VCaP (cell line): Measurements from ENCODE around the gene FTO.

ENCODE experiments used
- H3K27ac ChIP-seq: fragments of 450-650 bp; 2 replicates; pipeline ENCODE4 v1.5.1; 2017
- TF ChIP-seq, protein P1 (sequence below): fragments of 450-650 bp; conservative IDR thresholded peaks from 2 replicates; pipeline ENCODE4 v1.5.1; 2017; ENCODE audit warnings: mild to moderate bottlenecking, moderate library complexity

FTO gene

GRCh38 chr16:53948326-53948725 is 244.4 kb downstream of the FTO start:
- TF ChIP-seq, protein P1, sequence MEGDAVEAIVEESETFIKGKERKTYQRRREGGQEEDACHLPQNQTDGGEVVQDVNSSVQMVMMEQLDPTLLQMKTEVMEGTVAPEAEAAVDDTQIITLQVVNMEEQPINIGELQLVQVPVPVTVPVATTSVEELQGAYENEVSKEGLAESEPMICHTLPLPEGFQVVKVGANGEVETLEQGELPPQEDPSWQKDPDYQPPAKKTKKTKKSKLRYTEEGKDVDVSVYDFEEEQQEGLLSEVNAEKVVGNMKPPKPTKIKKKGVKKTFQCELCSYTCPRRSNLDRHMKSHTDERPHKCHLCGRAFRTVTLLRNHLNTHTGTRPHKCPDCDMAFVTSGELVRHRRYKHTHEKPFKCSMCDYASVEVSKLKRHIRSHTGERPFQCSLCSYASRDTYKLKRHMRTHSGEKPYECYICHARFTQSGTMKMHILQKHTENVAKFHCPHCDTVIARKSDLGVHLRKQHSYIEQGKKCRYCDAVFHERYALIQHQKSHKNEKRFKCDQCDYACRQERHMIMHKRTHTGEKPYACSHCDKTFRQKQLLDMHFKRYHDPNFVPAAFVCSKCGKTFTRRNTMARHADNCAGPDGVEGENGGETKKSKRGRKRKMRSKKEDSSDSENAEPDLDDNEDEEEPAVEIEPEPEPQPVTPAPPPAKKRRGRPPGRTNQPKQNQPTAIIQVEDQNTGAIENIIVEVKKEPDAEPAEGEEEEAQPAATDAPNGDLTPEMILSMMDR = no peak

DNA sequence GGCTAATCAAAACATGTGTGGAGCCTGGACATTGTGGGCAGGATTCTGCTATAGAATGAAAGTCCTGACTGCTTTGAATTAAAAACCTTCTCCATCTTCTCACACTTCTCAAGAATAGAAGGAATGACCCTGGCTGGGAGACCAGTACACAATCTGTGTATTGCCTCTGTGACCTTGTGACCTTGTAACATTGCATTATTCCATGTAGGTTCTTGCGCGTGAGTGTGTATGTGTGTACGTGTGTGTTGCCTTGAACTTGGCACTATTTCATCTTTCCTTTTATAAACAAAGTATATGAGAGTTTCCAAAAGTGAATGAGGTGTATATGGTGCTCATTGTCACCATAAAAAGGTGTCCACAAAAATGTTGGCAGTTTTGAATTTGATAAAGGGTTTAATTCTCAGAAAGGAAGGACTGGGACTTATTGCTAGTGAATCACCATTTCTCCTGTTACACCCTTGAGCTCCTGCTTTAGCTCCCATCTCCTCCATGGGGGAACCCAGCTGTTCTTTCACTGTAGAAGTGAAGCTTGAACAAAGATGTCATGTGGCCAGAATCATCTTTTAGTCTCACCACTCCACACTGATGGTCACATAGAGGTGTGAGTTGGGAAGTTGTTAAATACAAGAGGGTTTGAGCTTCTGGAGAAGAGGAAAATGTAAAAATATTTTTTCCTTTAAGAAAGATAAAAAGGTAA is 244.9 kb downstream of the FTO start:
- TF ChIP-seq, protein P1 = no peak
- H3K27ac ChIP-seq = no peak overlapping the region

More at GRCh38 chr16:53948326-53948725, 244.4 kb downstream of the FTO start:
- H3K27ac ChIP-seq = no peak overlapping the region

GRCh38 chr16:53949715-53950410 is 245.9 kb downstream of the FTO start:
- H3K27ac ChIP-seq = no peak overlapping the region
- TF ChIP-seq, protein P1 = no peak

DNA sequence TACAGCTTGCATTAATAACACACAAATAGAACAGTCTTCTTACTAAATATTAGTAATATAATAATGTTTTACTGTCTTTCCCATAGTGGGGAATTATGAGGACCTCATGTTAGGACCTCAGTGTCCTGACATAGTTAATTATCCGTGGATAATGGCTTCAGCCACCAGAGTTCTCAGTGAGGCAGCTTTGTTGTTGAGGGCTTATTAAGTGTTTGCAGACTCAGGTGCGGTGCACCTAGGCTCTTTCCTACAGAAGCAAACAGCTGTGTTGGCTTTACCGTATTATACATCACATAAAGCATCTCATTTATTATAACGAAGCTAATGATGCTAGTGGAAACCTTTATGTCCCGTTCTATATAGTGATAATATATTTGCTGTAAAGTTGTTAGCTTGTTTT is 246.7 kb downstream of the FTO start:
- no peak overlapping the region for H3K27ac ChIP-seq
- TF ChIP-seq, protein P1 = no peak

- H3K27ac ChIP-seq = peak overlapping the region; percentile 36
These were observed 248.6 kb downstream of the FTO start for GRCh38 chr16:53952215-53953208.

DNA sequence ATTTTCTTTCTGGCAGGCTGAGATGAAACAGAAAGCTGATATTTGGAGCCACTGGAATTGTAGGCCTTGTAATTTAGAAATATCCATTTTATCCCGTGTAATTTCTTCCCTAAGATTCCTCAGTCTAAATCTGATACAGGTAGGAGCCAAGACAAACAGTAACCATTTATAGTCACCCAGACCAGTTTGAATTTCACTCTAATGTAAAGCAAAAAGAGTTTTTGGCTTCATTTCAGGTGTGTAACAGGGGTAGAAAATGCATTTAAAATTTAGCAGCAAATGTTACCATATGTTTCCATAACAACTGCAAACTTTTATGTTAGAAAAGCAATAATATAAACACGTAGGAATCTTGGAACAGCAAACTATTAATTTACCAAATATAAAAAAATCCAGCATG is 249.4 kb downstream of the FTO start:
- H3K27ac ChIP-seq = peak overlapping the region; percentile 36
- TF ChIP-seq, protein P1 = no peak

More at GRCh38 chr16:53952215-53953208, 248.6 kb downstream of the FTO start:
- TF ChIP-seq, protein P1 = no peak
